DOHH2 (cell line): ENCODE results near the gene RNF123.
A peak's percentile ranks its signal among the peaks of the same experiment; 100 is the strongest.

Experiments used
- H3F3A ChIP-seq: fragments of 200-600 bp; sonication (generic), shearing (Covaris generic); 2 replicates; pipeline ENCODE4 v1.6.0; 2016; ENCODE audit warnings: antibody characterized with exemption, mild to moderate bottlenecking; ENCODE audit not compliant: control insufficient read depth, insufficient read depth
- H3K27ac ChIP-seq: fragments of 200-600 bp; sonication (generic); 2 replicates; pipeline ENCODE4 v1.5.1; 2014; ENCODE audit warnings: low read depth, mild to moderate bottlenecking, low read length, moderate library complexity
- H3K27me3 ChIP-seq: fragments of 200-600 bp; sonication (generic); 2 replicates; pipeline ENCODE4 v1.6.1; 2014; ENCODE audit warnings: mild to moderate bottlenecking, low read length, mixed read lengths; ENCODE audit not compliant: control insufficient read depth
- H3K36me3 ChIP-seq: fragments of 200-600 bp; sonication (generic); 2 replicates; pipeline ENCODE4 v1.6.1; 2014; ENCODE audit warnings: mild to moderate bottlenecking, low read length, moderate library complexity, mixed read lengths; ENCODE audit not compliant: control insufficient read depth
- H3K4me1 ChIP-seq: fragments of 200-600 bp; sonication (generic); 2 replicates; pipeline ENCODE4 v1.6.1; 2014; ENCODE audit warnings: mild to moderate bottlenecking, low read length, mixed read lengths; ENCODE audit not compliant: control insufficient read depth
- H3K4me2 ChIP-seq: fragments of 200-600 bp; sonication (generic); 2 replicates; pipeline ENCODE4 v1.6.0; 2014; ENCODE audit warnings: mild to moderate bottlenecking, low read length, moderate library complexity
- H3K4me3 ChIP-seq: fragments of 200-600 bp; sonication (generic); 2 replicates; pipeline ENCODE4 v1.5.1; 2014; ENCODE audit warnings: mild to moderate bottlenecking, low read length, mixed read lengths
- H3K79me2 ChIP-seq: fragments of 200-600 bp; sonication (generic); 2 replicates; pipeline ENCODE4 v1.6.1; 2014; ENCODE audit warnings: mild to moderate bottlenecking, low read length, mixed read lengths; ENCODE audit not compliant: control insufficient read depth
- H3K9me2 ChIP-seq: fragments of 200-600 bp; sonication (generic); replicated peaks from 2 replicates; pipeline ENCODE4 v1.6.1; 2014; ENCODE audit warnings: mild to moderate bottlenecking, low read length, mixed read lengths; ENCODE audit not compliant: control insufficient read depth
- H3K9me3 ChIP-seq: fragments of 200-600 bp; sonication (generic); 2 replicates; pipeline ENCODE4 v1.6.1; 2014; ENCODE audit warnings: antibody characterized with exemption, low read length, mixed read lengths; ENCODE audit not compliant: control insufficient read depth, insufficient read depth
- H4K20me1 ChIP-seq: fragments of 200-600 bp; sonication (generic); 2 replicates; pipeline ENCODE4 v1.6.0; 2014; ENCODE audit warnings: low read depth, mild to moderate bottlenecking, antibody characterized with exemption, low read length, moderate library complexity; ENCODE audit not compliant: control insufficient read depth, insufficient read depth
- CTCF ChIP-seq: fragments of 200-600 bp; sonication (generic); IDR thresholded peaks from one replicate; pipeline ENCODE4 v1.5.1; 2014; ENCODE audit warnings: antibody characterized with exemption, mild to moderate bottlenecking, low read depth, low read length; ENCODE audit not compliant: poor library complexity, severe bottlenecking
- EZH2phosphoT487 ChIP-seq: fragments of 200-600 bp; sonication (generic); IDR thresholded peaks from 2 replicates; pipeline ENCODE4 v1.6.1; 2017; ENCODE audit warnings: borderline replicate concordance, mild to moderate bottlenecking, antibody characterized with exemption, low read length, moderate library complexity, mixed read lengths

RNF123 gene

GRCh38 chr3:49719214-49719884, 30.0 kb downstream of the RNF123 start, which contains the start of gene AMIGO3:
TSS of gene AMIGO3 (minus strand) at chr3:49719684. CDS start at chr3:49719465, 219 bp downstream.
- TF ChIP-seq EZH2phosphoT487 (no peak), CTCF (peak; percentile 51)
- Histone ChIP-seq H3K4me2 (peak within 1 kb of the TSS; percentile 85), H3K79me2 (peaks cover 20% of the 10 kb centered on the region), H4K20me1 (no peaks in the 10 kb centered on the region), H3K27me3 (no peaks in the 10 kb centered on the region), H3K9me2 (no peaks in the 10 kb centered on the region), H3K27ac (peak within 1 kb of the TSS; percentile 27; the same call in 1 of the 2 replicates), H3F3A (no peaks in the 10 kb centered on the region), H3K4me1 (peaks cover 26% of the 10 kb centered on the region), H3K9me3 (no peaks in the 10 kb centered on the region), H3K4me3 (peak within 1 kb of the TSS; percentile 76), H3K36me3 (peaks cover 46% of the 10 kb centered on the region)

- Histone ChIP-seq H3K27me3 (no peaks in the 10 kb centered on the region), H3K36me3 (peaks cover 58% of the 10 kb centered on the region), H3K4me3 (no peak overlapping the region), H4K20me1 (no peaks in the 10 kb centered on the region), H3K4me1 (peaks cover 42% of the 10 kb centered on the region), H3K79me2 (peaks cover 28% of the 10 kb centered on the region), H3F3A (peaks cover 7% of the 10 kb centered on the region), H3K9me3 (no peaks in the 10 kb centered on the region), H3K27ac (no peak overlapping the region), H3K4me2 (no peak overlapping the region), H3K9me2 (no peaks in the 10 kb centered on the region)
- TF ChIP-seq EZH2phosphoT487 = no peak
- TF ChIP-seq CTCF = no peak
Measured at GRCh38 chr3:49720855-49721595, 31.7 kb downstream of the RNF123 start.

- no peaks in the 10 kb centered on the region for H3K9me2 ChIP-seq
- H3K4me2 ChIP-seq = no peak overlapping the region
- peaks cover 64% of the 10 kb centered on the region for H3K36me3 ChIP-seq
- H3K9me3 ChIP-seq = no peaks in the 10 kb centered on the region
- TF ChIP-seq EZH2phosphoT487 = no peak
- TF ChIP-seq CTCF = no peak
- no peaks in the 10 kb centered on the region for H4K20me1 ChIP-seq
- peaks cover 29% of the 10 kb centered on the region for H3K79me2 ChIP-seq
- H3F3A ChIP-seq = peaks cover 7% of the 10 kb centered on the region
- H3K27ac ChIP-seq = no peak overlapping the region
- no peak overlapping the region for H3K4me3 ChIP-seq
- H3K4me1 ChIP-seq = peaks cover 47% of the 10 kb centered on the region
- H3K27me3 ChIP-seq = no peaks in the 10 kb centered on the region
Measured at GRCh38 chr3:49721596-49721895, 32.2 kb downstream of the RNF123 start.
